NCI-H526 treated with DMSO at 0.1 percent for 48 hours (cell line): ENCODE results near the gene IL17RB.

ENCODE experiments used
- DNase-seq: peaks from one replicate; lab custom pipeline; 2025; lab: John Stamatoyannopoulos, UW

IL17RB gene, protein sequence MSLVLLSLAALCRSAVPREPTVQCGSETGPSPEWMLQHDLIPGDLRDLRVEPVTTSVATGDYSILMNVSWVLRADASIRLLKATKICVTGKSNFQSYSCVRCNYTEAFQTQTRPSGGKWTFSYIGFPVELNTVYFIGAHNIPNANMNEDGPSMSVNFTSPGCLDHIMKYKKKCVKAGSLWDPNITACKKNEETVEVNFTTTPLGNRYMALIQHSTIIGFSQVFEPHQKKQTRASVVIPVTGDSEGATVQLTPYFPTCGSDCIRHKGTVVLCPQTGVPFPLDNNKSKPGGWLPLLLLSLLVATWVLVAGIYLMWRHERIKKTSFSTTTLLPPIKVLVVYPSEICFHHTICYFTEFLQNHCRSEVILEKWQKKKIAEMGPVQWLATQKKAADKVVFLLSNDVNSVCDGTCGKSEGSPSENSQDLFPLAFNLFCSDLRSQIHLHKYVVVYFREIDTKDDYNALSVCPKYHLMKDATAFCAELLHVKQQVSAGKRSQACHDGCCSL

DNA sequence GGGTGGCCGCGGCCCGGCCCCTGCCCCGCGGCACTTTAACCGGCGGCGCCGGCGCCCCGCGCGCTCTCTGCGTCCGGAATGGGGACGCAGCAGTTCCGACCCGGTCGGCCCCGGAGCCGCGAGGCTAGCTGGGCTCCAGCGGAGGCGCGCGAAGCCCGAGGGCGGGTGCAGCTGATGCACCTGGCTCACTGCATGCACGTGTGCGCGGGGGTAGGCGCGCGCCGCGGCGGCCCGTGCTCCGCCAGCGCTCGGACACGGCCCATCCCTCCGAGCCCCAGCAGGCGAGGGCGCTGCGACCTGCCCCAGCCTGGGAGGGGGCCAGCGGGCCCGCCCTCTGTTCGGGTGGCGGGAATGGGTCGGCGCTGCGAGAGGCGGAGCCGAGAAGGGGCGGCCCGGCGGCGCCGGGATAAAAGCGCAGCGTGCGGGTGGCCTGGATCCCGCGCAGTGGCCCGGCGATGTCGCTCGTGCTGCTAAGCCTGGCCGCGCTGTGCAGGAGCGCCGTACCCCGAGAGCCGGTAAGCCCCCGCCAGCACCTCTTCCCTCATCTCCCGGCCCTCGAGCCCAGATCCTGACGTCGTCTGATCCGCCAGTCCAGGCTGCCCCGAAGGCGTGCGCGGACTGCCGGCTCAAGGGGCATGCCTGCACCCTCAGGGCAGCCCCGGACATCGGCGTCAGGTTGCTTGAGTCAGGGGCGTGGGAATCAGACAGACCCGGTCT is at the start of gene IL17RB, which contains the start of gene CHDH:
Gene IL17RB (plus strand): TSS at position 435 of the 717 bp plus-strand sequence. CDS start 21 bp downstream, at position 456.
Gene CHDH (minus strand): TSS at position 286 of the 717 bp plus-strand sequence. CDS start 22,411 bp downstream, outside the sequence.
- peak; percentile 72 for DNase-seq

DNA sequence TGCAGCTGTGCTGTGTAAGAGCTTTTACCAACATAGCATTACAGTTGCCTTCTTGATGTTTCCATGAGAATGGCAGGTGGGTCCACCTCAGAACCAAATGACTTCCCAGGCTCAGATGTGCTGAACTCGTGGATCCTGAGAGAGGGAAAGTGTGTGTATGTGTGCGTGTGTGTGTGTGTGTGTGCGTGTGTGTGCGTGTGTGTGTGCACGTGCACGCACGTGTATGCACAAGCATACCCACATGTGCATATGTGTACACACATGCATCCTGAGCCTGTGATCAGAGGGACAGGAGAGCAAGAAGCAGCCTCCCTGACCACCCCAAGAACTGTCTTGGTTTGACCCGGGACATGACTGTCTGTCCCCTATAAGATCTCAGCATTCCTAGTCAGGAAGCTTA is 48.2 kb upstream of the IL17RB start:
- DNase-seq = no peak

DNA sequence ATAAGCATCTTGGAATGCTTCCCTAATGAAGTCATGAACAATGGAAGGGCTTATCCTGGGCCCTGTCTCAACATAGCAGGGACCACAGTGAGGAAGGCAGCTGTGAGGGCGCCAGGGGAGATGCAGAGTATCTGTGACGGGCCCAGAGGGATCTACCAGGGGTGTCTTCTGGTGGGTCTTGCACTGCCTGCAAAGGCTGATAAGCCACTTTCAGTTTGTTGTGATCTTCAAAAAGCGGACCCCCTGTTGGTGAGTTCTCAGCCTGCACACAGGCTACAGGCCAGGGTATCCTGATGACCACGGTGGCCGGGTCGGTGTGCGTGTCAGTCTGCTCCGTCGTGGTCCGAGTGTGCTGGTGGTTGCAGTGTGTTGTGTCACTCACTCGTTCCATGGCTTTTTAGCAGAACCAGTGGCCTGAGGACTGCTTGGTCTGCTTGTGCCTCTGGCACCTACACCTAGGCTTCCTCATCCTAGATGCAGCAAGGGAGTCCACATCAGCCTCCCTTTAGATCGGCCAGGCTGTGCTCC is 47.0 kb upstream of the IL17RB start:
- DNase-seq = no peak

DNA sequence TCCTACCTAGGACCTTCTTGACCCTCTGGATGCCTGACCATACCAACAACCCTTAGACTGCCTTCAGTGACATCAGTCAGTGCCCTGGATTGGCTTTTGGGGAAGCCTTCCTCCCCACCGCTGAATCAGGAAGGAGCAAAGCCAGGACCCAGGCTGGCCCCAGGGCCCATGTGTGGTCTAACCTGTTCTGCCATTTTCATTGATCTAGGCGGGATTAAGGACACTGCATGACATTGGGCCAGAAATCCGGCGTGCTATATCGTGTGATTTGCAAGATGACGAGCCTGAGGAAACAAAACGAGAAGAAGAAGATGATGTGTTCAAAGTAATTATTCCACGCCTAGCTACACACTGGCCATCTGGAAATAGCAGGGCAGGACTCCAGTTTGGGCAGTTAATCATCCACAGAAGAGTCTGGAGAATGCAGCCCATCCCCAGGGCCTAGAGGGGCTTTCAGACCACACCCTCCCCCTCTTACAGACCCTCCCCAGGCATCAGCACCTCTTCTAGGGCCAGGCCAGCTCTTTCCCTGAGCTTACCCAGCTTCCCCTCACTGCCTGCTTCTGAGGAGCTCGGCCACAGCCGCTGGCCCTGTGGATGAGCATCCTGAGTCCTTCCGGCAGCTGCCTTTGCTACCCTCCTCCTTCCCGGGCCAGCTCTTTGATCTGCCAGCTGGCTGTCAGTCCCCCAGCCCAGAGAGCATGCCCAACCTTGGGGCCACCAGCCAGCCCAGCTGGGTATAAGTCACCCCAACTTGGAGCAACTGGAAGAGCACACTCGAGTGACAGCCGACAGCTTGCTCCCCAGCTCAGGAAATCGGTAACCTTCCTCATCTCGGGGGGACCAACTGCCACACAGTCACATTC is 46.1 kb upstream of the IL17RB start:
- DNase-seq = no peak

DNA sequence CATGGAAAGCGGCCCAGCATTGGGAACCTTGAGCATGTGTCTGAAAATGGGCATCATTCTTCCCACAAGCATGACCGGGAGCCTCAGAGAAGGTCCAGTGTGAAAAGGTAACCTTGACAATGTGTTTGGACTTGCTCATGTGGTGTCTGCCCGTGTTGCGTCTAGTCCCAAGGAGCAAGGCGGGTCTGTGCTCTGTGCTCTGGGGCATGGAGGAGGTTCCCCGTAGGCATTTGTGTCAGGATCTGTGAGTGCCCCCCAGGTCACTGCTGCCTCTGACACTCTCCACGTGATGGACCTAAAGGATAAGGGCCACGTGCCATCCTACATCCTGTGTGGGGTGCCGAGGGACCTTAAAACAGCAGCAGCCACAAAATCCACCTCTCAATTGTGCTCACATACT is 45.0 kb upstream of the IL17RB start:
- DNase-seq = no peak

DNA sequence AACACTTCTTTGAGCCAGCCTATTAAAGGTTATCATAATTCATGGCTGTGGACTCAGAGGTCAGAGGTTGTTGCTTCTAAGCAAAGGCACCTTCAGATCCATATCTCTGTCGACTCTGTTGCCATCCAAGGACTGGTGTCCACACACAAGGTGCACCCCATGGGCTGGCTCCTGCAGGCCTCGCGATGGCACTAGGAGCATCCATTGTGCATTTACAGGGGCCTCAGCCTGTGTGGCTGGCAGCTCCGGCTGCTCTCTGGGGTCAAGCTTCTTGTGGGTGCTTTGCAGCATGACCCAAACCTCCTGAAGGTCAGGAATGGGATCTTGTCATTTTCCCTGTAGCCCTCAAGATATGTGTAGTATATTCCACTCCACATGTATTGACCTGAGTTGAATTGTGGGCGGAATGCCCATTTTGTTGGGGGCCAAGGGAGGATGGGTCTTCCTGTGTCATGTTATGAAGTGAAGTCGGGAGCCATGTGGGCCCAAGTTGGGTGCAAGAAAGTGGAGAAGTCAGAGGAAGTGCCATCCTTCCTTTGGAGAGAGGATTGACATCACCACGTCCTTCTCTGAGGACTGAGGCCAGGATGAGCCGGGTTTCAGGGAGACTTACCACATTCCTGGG is 44.0 kb upstream of the IL17RB start:
- DNase-seq = no peak

DNA sequence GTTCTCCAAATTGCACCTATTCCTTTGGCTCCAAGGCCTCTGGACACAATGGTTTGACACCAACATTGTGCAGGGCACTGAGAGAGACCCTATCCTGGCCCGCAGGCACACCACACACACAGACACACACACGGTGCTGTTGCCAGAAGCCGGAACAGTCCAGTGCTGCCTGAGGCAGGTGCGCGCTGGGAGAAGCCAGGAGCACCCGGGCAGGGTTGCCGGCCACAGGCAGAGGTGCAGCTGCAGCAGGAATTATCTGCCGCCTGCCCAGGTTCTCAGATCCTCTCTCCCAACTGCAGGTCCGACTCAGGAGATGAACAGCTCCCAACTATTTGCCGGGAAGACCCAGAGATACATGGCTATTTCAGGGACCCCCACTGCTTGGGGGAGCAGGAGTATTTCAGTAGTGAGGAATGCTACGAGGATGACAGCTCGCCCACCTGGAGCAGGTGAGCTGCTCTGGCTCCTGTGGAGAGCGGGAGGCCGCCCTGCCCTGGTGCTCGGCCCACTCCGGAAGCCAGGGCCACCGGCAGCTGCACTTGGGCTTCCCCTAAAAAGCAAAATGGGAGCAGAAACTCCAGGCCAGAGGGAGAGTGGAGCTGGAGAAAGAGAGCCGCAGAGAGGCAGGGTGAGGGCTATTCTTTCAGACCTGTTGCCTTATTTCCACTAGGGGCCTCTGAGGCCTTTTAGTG is 43.1 kb upstream of the IL17RB start:
- DNase-seq = peak; percentile 24

DNA sequence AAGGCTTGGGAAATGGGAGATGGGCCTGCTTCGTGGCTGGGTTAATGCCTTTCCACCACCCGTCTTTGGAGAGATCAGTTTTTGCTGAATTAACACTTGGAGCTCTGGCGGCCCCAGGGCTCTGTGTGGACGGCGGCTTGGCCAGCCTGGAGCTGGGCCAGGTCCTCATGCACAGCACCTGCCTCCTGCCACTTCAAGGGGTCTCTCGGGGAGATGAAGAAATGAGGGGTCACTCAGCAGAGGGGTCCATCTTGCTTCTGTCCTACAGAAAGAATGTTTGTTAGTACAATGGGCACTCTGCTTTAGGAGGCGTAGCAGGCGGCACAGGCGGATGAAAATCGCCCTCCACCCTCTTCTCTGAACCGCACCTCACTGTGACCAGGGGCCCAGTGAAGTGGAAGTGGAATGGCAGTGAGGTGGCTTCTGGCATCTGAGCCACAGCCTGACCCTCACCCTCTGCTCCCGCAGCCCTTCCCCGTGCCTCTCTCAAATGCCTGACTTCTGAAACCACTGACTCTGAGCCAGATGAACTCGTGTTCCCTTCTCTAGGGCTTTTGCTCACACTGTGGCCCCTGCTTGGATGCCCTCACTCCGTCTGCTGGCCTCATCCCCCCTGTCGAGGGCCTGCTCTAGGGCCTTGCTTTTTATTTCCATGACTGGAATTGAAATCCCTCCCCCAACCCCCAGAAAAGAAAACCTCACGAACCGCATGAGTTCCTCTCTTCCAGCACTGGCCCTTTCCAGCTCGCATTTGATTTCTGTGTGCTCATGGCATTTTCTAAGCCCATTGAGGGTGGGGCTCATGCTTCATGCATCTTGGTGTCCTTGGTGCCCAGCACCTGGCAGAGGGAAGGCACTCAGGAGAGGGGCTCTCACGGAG is 42.3 kb upstream of the IL17RB start:
- no peak for DNase-seq

DNA sequence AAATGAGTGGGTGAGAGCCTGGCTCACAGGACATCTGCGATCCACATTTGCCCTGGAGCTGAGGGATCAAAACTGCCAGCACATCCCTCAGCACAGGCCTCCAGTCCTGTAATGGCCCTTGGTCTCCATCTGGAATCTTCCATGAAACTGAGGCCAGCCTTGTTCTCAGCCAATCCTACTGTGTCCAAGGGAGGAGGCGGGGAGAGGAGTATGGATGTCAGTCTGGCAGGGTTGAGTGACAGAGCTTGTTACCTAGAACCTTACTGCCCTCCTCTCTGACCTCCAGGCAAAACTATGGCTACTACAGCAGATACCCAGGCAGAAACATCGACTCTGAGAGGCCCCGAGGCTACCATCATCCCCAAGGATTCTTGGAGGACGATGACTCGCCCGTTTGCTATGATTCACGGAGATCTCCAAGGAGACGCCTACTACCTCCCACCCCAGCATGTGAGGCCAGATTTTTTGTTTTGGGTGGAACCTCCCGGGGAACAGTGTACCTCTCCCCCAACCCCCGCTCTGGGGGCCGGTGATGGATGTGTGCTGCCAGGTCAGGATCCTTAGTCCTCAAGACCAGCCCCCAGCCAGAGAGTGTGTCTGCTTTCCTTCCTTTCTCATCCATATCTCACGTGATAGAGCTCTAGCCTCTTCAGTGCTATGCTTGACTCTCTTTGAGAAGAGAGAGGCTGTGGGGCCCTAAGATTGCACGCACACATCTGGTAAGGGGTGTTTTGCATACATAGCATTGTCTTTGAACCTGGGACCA is 41.5 kb upstream of the IL17RB start:
- DNase-seq = no peak

DNA sequence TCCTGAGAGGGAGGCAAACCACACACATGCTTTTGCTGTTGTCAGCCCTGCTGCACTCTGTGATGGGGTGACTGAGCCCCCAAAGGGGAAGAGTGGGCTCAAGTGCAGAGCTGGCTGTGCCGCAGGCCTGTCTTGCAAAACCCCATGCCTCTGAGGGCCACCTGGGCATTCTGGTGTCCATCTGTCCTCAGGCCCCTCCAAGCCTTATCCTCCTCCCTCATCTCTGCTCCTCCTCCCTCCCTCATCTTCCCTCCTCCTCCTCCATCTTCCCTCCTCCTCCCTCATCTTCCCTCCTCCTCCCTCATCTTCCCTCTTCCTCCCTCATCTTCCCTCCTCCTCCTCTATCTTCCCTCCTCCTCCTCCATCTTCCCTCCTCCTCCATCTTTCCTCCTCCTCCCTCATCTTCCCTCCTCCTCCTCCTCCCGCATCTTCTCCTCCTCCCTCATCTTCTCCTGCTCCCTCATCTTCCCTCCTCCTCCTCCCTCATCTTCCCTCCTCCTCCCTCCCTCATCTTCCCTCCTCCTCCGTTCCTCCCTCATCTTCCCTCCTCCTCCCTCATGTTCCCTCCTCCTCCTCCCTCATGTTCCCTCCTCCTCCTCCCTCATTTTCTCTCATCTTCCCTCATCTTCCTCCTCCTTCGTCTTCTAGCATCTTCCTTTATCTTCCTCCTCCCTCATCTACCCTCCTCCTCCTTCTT is 40.8 kb upstream of the IL17RB start:
- no peak for DNase-seq

DNA sequence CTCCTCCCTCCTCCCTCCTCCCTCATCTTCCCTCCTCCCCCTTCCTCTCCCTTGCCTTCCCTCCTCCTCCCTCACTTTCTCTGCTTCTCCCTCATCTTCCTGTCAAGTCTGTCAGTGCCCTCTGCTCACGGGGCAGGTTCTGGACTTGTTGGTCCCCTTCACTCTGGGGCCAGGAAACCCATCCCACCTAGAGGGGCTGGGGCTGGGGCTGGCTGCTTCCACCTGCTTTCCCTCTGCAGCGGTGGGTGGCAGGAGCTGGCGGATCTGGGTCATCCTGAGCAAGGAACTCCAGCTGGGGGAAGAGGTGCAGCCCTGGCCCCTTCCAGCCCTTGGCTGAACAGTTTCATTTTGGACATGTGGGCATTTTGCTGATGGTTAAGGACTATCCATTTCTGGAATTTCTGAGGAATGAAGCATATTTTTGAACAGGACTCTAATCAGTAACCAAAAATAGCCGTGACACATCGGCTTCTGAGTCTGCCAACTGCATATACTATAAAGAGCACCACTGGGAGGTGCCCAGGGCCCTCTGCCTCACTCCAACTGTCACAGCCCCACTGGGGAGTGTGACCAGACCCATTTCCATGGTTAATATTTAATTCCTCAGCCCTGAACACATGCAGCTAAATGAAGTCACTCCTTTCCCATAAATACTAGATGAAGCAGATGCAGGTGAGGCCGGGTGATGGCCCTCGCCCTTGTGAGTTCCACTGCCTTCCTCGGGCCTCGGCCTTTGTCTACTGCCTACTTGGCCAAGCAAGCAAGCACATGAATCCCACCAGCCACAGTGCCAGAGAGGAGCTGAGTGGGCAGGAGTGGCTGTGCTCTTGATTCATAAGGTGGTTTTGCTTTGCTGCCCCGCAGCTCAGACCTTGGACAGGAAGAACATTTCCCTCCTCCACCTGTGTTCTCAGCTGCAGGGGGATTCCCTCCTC is 39.9 kb upstream of the IL17RB start:
- DNase-seq = no peak

DNA sequence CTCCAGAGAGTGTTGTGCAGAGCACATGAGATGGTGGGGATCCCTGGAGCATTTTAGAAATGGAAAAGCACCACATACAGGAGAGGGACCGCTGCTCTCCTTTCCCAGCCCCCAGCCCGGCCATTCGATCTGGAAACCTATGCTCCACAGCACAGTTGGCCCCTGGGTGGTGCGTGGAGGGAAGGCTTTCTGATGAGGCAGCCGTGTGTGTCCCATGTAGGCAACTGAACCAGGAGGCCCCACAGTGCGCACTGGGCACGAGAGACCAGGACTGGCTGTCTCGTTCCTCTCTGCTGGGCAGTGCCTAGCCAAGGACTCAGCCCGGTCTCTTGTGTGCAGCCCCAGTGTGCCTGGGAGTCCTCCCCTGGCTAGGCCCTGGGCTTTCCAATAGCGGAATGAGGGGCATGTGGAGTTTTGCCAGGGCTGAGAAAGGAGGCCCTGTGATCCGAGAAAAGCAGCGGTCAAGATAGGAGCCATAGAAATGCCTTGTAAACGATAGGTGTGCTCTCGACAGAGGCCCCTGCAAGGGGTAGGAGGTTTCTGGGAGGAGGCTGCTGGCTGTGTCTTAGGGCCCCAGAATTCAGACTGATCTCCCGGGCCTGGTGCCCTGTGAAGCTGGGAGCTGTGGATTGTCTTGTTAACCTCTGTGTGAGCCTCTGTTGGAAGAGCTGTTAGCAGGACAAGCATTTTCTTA is 39.1 kb upstream of the IL17RB start:
- DNase-seq = no peak

DNA sequence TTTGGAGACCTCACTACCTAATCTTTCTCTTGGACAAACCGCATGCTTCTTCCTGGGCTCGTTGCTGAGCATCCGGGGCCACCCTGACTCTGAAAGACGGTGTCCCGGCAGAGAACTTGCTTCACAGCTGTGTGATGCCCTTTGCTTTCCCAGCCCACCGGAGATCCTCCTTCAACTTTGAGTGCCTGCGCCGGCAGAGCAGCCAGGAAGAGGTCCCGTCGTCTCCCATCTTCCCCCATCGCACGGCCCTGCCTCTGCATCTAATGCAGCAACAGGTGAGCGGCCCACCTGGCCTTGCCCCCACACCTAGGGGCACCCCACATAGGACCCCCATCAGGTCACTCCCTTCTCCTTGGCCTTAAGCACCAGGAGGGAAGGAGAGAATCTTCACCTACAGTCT is 37.9 kb upstream of the IL17RB start:
- no peak for DNase-seq

DNA sequence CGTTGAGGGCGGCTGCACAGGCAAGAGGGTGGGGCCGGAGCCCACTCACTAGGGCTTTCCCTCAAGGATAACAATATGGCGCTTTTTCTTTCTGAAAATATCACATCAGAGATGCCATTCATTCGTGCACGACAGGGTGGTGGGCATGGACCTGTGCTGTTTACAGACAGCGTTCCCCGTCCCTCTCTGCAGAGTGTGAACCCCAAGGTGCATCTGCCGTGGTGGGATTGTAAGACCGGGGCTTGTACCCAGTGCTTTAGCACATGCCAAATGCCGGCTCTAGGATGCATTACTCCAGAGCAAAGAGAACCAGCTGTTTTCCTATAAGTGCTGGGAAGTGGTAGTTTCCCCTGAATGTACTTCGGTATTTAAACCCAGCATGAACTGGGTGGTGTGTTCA is 37.1 kb upstream of the IL17RB start:
- no peak for DNase-seq

DNA sequence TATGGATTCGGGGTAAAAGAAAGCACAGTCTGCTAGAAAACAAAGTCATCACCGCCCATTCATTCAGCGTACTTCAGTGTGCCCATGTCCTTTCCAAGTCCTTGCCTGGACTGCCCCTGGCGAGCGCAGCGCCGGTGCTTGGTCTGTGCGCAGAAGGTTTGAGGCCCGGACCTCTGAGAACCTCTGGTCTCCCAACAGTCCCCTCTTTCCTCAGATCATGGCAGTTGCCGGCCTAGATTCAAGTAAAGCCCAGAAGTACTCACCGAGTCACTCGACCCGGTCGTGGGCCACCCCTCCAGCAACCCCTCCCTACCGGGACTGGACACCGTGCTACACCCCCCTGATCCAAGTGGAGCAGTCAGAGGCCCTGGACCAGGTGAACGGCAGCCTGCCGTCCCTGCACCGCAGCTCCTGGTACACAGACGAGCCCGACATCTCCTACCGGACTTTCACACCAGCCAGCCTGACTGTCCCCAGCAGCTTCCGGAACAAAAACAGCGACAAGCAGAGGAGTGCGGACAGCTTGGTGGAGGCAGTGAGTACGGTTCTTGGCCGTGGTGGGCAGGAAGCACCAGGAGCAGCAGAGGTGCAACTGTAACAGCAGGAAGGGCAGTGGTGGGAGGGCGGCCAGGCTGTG is 36.5 kb upstream of the IL17RB start:
- no peak for DNase-seq
